ENCODE results near the gene CCDC197.

CCDC197 gene

GRCh38 chr14:94001016-94001415 lies 3.9 kb downstream of the CCDC197 start:
- Histone ChIP-seq H3K36me3 (ENCODE audit: control insufficient read depth, insufficient read depth, low read length) (no peaks in the 10 kb centered on the region), H3K9me3 (ENCODE audit: control insufficient read depth, insufficient read depth, low read length) (no peaks in the 10 kb centered on the region), H3K4me1 (ENCODE audit: control insufficient read depth, insufficient read depth, low read length) (no peaks in the 10 kb centered on the region), H3K4me3 (ENCODE audit: low read length) (no peak overlapping the region), H3K27me3 (ENCODE audit: control insufficient read depth, insufficient read depth, low read length) (no peaks in the 10 kb centered on the region), H3K27ac (ENCODE audit: low read length) (no peak overlapping the region)
- WGBS (ENCODE audit: insufficient coverage, insufficient read length), result no CpG with 5 or more reads among the region's 13 CpGs
- no peak for DNase-seq (ENCODE audit: low read depth, low spot score)

- no peaks in the 10 kb centered on the region for H3K9me3 ChIP-seq (ENCODE audit: control insufficient read depth, insufficient read depth, low read length)
- peak; percentile 58 for DNase-seq (ENCODE audit: low read depth, low spot score)
- H3K27ac ChIP-seq (ENCODE audit: low read length), result no peak overlapping the region
- no peaks in the 10 kb centered on the region for H3K27me3 ChIP-seq (ENCODE audit: control insufficient read depth, insufficient read depth, low read length)
- no peak overlapping the region for H3K4me3 ChIP-seq (ENCODE audit: low read length)
- no peaks in the 10 kb centered on the region for H3K4me1 ChIP-seq (ENCODE audit: control insufficient read depth, insufficient read depth, low read length)
- WGBS (ENCODE audit: insufficient coverage, insufficient read length), result no CpG with 5 or more reads among the region's 26 CpGs
- no peaks in the 10 kb centered on the region for H3K36me3 ChIP-seq (ENCODE audit: control insufficient read depth, insufficient read depth, low read length)
Measured at GRCh38 chr14:94001501-94002396, 4.6 kb downstream of the CCDC197 start.

- H3K27ac ChIP-seq (ENCODE audit: low read length), result no peak overlapping the region
- no CpG with 5 or more reads among the region's 4 CpGs for WGBS (ENCODE audit: insufficient coverage, insufficient read length)
- no peak for DNase-seq (ENCODE audit: low read depth, low spot score)
- H3K36me3 ChIP-seq (ENCODE audit: control insufficient read depth, insufficient read depth, low read length), result no peaks in the 10 kb centered on the region
- H3K27me3 ChIP-seq (ENCODE audit: control insufficient read depth, insufficient read depth, low read length), result no peaks in the 10 kb centered on the region
- no peaks in the 10 kb centered on the region for H3K4me1 ChIP-seq (ENCODE audit: control insufficient read depth, insufficient read depth, low read length)
- H3K9me3 ChIP-seq (ENCODE audit: control insufficient read depth, insufficient read depth, low read length), result no peaks in the 10 kb centered on the region
- no peak overlapping the region for H3K4me3 ChIP-seq (ENCODE audit: low read length)
Measured at GRCh38 chr14:94003397-94003796, 6.3 kb downstream of the CCDC197 start.

- no peaks in the 10 kb centered on the region for H3K27me3 ChIP-seq (ENCODE audit: control insufficient read depth, insufficient read depth, low read length)
- H3K36me3 ChIP-seq (ENCODE audit: control insufficient read depth, insufficient read depth, low read length), result no peaks in the 10 kb centered on the region
- no peak overlapping the region for H3K27ac ChIP-seq (ENCODE audit: low read length)
- DNase-seq (ENCODE audit: low read depth, low spot score), result no peak
- no peaks in the 10 kb centered on the region for H3K4me1 ChIP-seq (ENCODE audit: control insufficient read depth, insufficient read depth, low read length)
- no peaks in the 10 kb centered on the region for H3K9me3 ChIP-seq (ENCODE audit: control insufficient read depth, insufficient read depth, low read length)
- no CpG with 5 or more reads among the region's 8 CpGs for WGBS (ENCODE audit: insufficient coverage, insufficient read length)
- H3K4me3 ChIP-seq (ENCODE audit: low read length), result no peak overlapping the region
Measured at GRCh38 chr14:94004015-94004414, 6.9 kb downstream of the CCDC197 start.

- no peaks in the 10 kb centered on the region for H3K27me3 ChIP-seq (ENCODE audit: control insufficient read depth, insufficient read depth, low read length)
- no peaks in the 10 kb centered on the region for H3K4me1 ChIP-seq (ENCODE audit: control insufficient read depth, insufficient read depth, low read length)
- no peak for DNase-seq (ENCODE audit: low read depth, low spot score)
- no peaks in the 10 kb centered on the region for H3K36me3 ChIP-seq (ENCODE audit: control insufficient read depth, insufficient read depth, low read length)
- H3K27ac ChIP-seq (ENCODE audit: low read length), result no peak overlapping the region
- H3K9me3 ChIP-seq (ENCODE audit: control insufficient read depth, insufficient read depth, low read length), result no peaks in the 10 kb centered on the region
- no CpG with 5 or more reads among the region's 14 CpGs for WGBS (ENCODE audit: insufficient coverage, insufficient read length)
- no peak overlapping the region for H3K4me3 ChIP-seq (ENCODE audit: low read length)
Measured at GRCh38 chr14:94005324-94006073, 8.4 kb downstream of the CCDC197 start.

- no peaks in the 10 kb centered on the region for H3K27me3 ChIP-seq (ENCODE audit: control insufficient read depth, insufficient read depth, low read length)
- no peak overlapping the region for H3K27ac ChIP-seq (ENCODE audit: low read length)
- no peaks in the 10 kb centered on the region for H3K36me3 ChIP-seq (ENCODE audit: control insufficient read depth, insufficient read depth, low read length)
- H3K4me3 ChIP-seq (ENCODE audit: low read length), result no peak overlapping the region
- H3K4me1 ChIP-seq (ENCODE audit: control insufficient read depth, insufficient read depth, low read length), result no peaks in the 10 kb centered on the region
- no peak for DNase-seq (ENCODE audit: low read depth, low spot score)
- WGBS (ENCODE audit: insufficient coverage, insufficient read length), result no CpG with 5 or more reads among the region's 3 CpGs
- H3K9me3 ChIP-seq (ENCODE audit: control insufficient read depth, insufficient read depth, low read length), result no peaks in the 10 kb centered on the region
Measured at GRCh38 chr14:94008234-94008633, 11.1 kb downstream of the CCDC197 start.

GRCh38 chr14:94009767-94010166 lies 12.7 kb downstream of the CCDC197 start:
- no peaks in the 10 kb centered on the region for H3K9me3 ChIP-seq (ENCODE audit: control insufficient read depth, insufficient read depth, low read length)
- 100% methylated on average over 1 of the region's 4 CpGs for WGBS (ENCODE audit: insufficient coverage, insufficient read length)

GRCh38 chr14:94010625-94011024 lies 13.5 kb downstream of the CCDC197 start:
- DNase-seq (ENCODE audit: low read depth, low spot score), result no peak
- Histone ChIP-seq H3K36me3 (ENCODE audit: control insufficient read depth, insufficient read depth, low read length) (no peaks in the 10 kb centered on the region), H3K4me1 (ENCODE audit: control insufficient read depth, insufficient read depth, low read length) (no peaks in the 10 kb centered on the region), H3K9me3 (ENCODE audit: control insufficient read depth, insufficient read depth, low read length) (no peaks in the 10 kb centered on the region), H3K27me3 (ENCODE audit: control insufficient read depth, insufficient read depth, low read length) (no peaks in the 10 kb centered on the region), H3K4me3 (ENCODE audit: low read length) (no peak overlapping the region), H3K27ac (ENCODE audit: low read length) (no peak overlapping the region)
- no CpG with 5 or more reads among the region's 6 CpGs for WGBS (ENCODE audit: insufficient coverage, insufficient read length)

More at GRCh38 chr14:94009767-94010166, 12.7 kb downstream of the CCDC197 start:
- Histone ChIP-seq H3K27me3 (ENCODE audit: control insufficient read depth, insufficient read depth, low read length) (no peaks in the 10 kb centered on the region), H3K4me1 (ENCODE audit: control insufficient read depth, insufficient read depth, low read length) (no peaks in the 10 kb centered on the region), H3K36me3 (ENCODE audit: control insufficient read depth, insufficient read depth, low read length) (no peaks in the 10 kb centered on the region), H3K27ac (ENCODE audit: low read length) (no peak overlapping the region), H3K4me3 (ENCODE audit: low read length) (no peak overlapping the region)
- DNase-seq (ENCODE audit: low read depth, low spot score), result no peak

GRCh38 chr14:94011795-94012194 lies 14.7 kb downstream of the CCDC197 start:
- no peak for DNase-seq (ENCODE audit: low read depth, low spot score)
- no peaks in the 10 kb centered on the region for H3K4me1 ChIP-seq (ENCODE audit: control insufficient read depth, insufficient read depth, low read length)

GRCh38 chr14:94014382-94014781 lies 17.3 kb downstream of the CCDC197 start:
- no peak overlapping the region for H3K27ac ChIP-seq (ENCODE audit: low read length)
- no peaks in the 10 kb centered on the region for H3K27me3 ChIP-seq (ENCODE audit: control insufficient read depth, insufficient read depth, low read length)
- WGBS (ENCODE audit: insufficient coverage, insufficient read length), result no CpG with 5 or more reads among the region's 6 CpGs
- no peaks in the 10 kb centered on the region for H3K9me3 ChIP-seq (ENCODE audit: control insufficient read depth, insufficient read depth, low read length)
- H3K4me3 ChIP-seq (ENCODE audit: low read length), result no peak overlapping the region
- no peak for DNase-seq (ENCODE audit: low read depth, low spot score)
- no peaks in the 10 kb centered on the region for H3K4me1 ChIP-seq (ENCODE audit: control insufficient read depth, insufficient read depth, low read length)
- no peaks in the 10 kb centered on the region for H3K36me3 ChIP-seq (ENCODE audit: control insufficient read depth, insufficient read depth, low read length)

More at GRCh38 chr14:94011795-94012194, 14.7 kb downstream of the CCDC197 start:
- H3K4me3 ChIP-seq (ENCODE audit: low read length), result no peak overlapping the region
- no peaks in the 10 kb centered on the region for H3K9me3 ChIP-seq (ENCODE audit: control insufficient read depth, insufficient read depth, low read length)
- WGBS (ENCODE audit: insufficient coverage, insufficient read length), result no CpG with 5 or more reads among the region's 2 CpGs
- H3K27me3 ChIP-seq (ENCODE audit: control insufficient read depth, insufficient read depth, low read length), result no peaks in the 10 kb centered on the region
- no peak overlapping the region for H3K27ac ChIP-seq (ENCODE audit: low read length)
- H3K36me3 ChIP-seq (ENCODE audit: control insufficient read depth, insufficient read depth, low read length), result no peaks in the 10 kb centered on the region
